Tibial nerve (tissue), 3 donors: ENCODE results near the gene RCOR1.

ENCODE experiments used
- CTCF ChIP-seq, 5 experiments: fragments of 200-600 bp in 3 of 5; fragments of 450-650 bp in 2 of 5; sonication (generic) in 3 of 5; IDR thresholded peaks; one replicate each; pipeline ENCODE4 v1.5.1; 2016 to 2019; ENCODE audit warnings: antibody characterized with exemption in 5 of 5, mild to moderate bottlenecking in 3 of 5, moderate library complexity in 2 of 5
- POLR2A ChIP-seq, 2 donors: fragments of 450-650 bp; IDR thresholded peaks; one replicate each; pipeline ENCODE4 v1.6.1; 2017; ENCODE audit warnings: antibody characterized with exemption in 2 of 2, mild to moderate bottlenecking in 2 of 2, moderate library complexity in 2 of 2

- TF ChIP-seq CTCF (IDR thresholded peaks at IDR 0.05) = no peak
- TF ChIP-seq POLR2A (IDR thresholded peaks at IDR 0.05) = no peak
Measured at GRCh38 chr14:102644523-102644922, 52.1 kb downstream of the RCOR1 start.
